Esophagus squamous epithelium (tissue), 4 donors: ENCODE data around the gene TCP11L1.
"Not testable (repeated sequence)": the region's sequence is repeated elsewhere in the genome, so short reads cannot be mapped to it uniquely, and the experiment has no call there.

Experiments
- POLR2A ChIP-seq, 4 donors: fragments of 450-650 bp; IDR thresholded peaks; one replicate each; pipeline ENCODE4 v1.6.1; 2017; ENCODE audit warnings: antibody characterized with exemption in 4 of 4, mild to moderate bottlenecking in 4 of 4, moderate library complexity in 3 of 4
- TF ChIP-seq, protein P1 (sequence below), 6 experiments: fragments of 450-650 bp in 4 of 6; fragments of 200-600 bp in 2 of 6; sonication (generic) in 2 of 6; IDR thresholded peaks; one replicate each; pipeline ENCODE4 v1.5.1; 2016 to 2019; ENCODE audit warnings: antibody characterized with exemption in 6 of 6, mild to moderate bottlenecking in 4 of 6, moderate library complexity in 4 of 6

DNA sequence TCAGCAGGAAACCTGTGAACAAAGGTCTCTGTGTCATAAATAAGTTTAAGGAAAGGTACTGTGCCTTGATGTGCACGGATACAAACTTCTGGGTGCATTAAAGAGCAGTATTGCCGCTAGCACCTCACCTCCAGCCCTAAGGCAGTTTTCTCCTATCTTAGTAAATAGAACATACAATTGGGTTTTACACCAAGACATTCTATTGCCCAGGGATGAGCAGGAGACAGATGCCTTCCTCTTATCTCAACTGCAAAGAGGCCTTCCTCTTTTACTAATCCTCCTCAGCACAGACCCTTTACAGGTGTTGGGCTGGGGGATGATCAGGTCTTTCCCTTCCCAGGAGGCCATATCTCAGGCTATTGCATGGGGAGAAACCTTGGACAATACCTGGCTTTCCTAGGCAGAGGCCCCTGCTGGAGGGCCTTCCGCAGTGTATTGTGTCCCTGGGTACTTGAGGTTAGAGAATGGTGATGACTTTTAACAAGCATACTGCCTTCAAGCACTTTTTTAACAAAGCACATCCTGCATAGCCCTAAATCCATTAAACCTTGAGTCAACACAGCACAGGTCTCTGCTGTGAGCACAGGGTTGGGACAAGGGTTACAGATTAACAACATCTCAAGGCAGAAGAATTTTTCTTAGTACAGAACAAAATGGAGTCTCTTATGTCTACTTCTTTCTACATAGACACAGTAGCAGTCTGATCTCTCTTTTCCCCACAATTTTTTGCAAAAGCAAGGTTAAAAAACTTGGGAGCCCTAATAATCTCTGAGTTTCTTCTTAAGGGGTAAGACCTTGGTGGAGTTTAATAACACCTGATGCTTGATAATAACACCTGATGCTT is 10.4 kb downstream of the TCP11L1 start:
- not testable (repeated sequence) for TF ChIP-seq POLR2A (IDR thresholded peaks at IDR 0.05)
- TF ChIP-seq, protein P1, sequence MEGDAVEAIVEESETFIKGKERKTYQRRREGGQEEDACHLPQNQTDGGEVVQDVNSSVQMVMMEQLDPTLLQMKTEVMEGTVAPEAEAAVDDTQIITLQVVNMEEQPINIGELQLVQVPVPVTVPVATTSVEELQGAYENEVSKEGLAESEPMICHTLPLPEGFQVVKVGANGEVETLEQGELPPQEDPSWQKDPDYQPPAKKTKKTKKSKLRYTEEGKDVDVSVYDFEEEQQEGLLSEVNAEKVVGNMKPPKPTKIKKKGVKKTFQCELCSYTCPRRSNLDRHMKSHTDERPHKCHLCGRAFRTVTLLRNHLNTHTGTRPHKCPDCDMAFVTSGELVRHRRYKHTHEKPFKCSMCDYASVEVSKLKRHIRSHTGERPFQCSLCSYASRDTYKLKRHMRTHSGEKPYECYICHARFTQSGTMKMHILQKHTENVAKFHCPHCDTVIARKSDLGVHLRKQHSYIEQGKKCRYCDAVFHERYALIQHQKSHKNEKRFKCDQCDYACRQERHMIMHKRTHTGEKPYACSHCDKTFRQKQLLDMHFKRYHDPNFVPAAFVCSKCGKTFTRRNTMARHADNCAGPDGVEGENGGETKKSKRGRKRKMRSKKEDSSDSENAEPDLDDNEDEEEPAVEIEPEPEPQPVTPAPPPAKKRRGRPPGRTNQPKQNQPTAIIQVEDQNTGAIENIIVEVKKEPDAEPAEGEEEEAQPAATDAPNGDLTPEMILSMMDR (IDR thresholded peaks at IDR 0.05): not testable (repeated sequence)
